HT1080 (cell line): ENCODE results near the gene NRIP1. TPM values are rescaled to one million over a fixed set of nuclear protein-coding genes. Genes with fewer than 3 reads are reported as not detected.

ENCODE experiments used
- DNase-seq: peaks from one replicate; pipeline ENCODE4 v3.0.0-alpha.2; 2015; ENCODE audit warnings: low read depth
- total RNA-seq: library from RNA; depleted of rRNA; stranded (reverse); fragments of >200 nt; shearing (Covaris generic); gene quantifications from 2 replicates; pipeline ENCODE4 v1.2.3, GENCODE V29; 2014

Gene NRIP1
- total RNA-seq, 1 experiment from 2014 or later = 7.3 TPM

GRCh38 chr21:15009837-15010363 lies 54.9 kb downstream of the NRIP1 start:
- no peak for DNase-seq

- DNase-seq = no peak
Measured at GRCh38 chr21:15007716-15008296, 57.0 kb downstream of the NRIP1 start.

GRCh38 chr21:15006594-15007230 lies 58.1 kb downstream of the NRIP1 start:
- no peak for DNase-seq

GRCh38 chr21:15005391-15005790 lies 59.4 kb downstream of the NRIP1 start:
- DNase-seq = no peak

GRCh38 chr21:15004721-15005370 lies 60.0 kb downstream of the NRIP1 start:
- no peak for DNase-seq

- no peak for DNase-seq
Measured at GRCh38 chr21:15003463-15004135, 61.2 kb downstream of the NRIP1 start.

GRCh38 chr21:15001857-15002606 lies 62.8 kb downstream of the NRIP1 start:
- DNase-seq = no peak

- DNase-seq = no peak
Measured at GRCh38 chr21:15001113-15001512, 63.7 kb downstream of the NRIP1 start.

- DNase-seq = no peak
Measured at GRCh38 chr21:15000081-15000480, 64.7 kb downstream of the NRIP1 start.

GRCh38 chr21:14998784-14999183 lies 66.0 kb downstream of the NRIP1 start:
- DNase-seq = no peak

GRCh38 chr21:14998336-14998735 lies 66.5 kb downstream of the NRIP1 start:
- DNase-seq = no peak

- peak; percentile 11 for DNase-seq
Measured at GRCh38 chr21:14995695-14996490, 68.9 kb downstream of the NRIP1 start.

GRCh38 chr21:14995226-14995625 lies 69.6 kb downstream of the NRIP1 start:
- no peak for DNase-seq

- no peak for DNase-seq
Measured at GRCh38 chr21:14993115-14993514, 71.7 kb downstream of the NRIP1 start.

- peak; percentile 53 for DNase-seq
Measured at GRCh38 chr21:14991957-14992356, 72.8 kb downstream of the NRIP1 start.

GRCh38 chr21:14989359-14989758 lies 75.4 kb downstream of the NRIP1 start:
- DNase-seq = no peak

GRCh38 chr21:14988760-14989159 lies 76.0 kb downstream of the NRIP1 start:
- DNase-seq = no peak

- no peak for DNase-seq
Measured at GRCh38 chr21:14987370-14988170, 77.2 kb downstream of the NRIP1 start.

GRCh38 chr21:14985306-14985705 lies 79.5 kb downstream of the NRIP1 start:
- DNase-seq = no peak

GRCh38 chr21:14982336-14982735 lies 82.5 kb downstream of the NRIP1 start:
- DNase-seq = no peak
